OCI-LY3 (cell line): ENCODE data around the gene LYPD3.

Experiments used
- CTCF ChIP-seq: fragments of 200-600, 300-600 bp; sonication (generic); IDR thresholded peaks from 2 replicates; pipeline ENCODE4 v1.5.1; 2014; ENCODE audit warnings: antibody characterized with exemption, low read length, low read depth
- EZH2phosphoT487 ChIP-seq: fragments of 200-600 bp; shearing (Covaris generic); IDR thresholded peaks from 2 replicates; pipeline ENCODE4 v1.6.1; 2018; ENCODE audit warnings: antibody characterized with exemption, mixed run types, low read depth

GRCh38 chr19:43495082-43495481 is 29.7 kb upstream of the LYPD3 start:
- TF ChIP-seq CTCF: no peak
- TF ChIP-seq EZH2phosphoT487: no peak
